GM21447 (cell line): ENCODE measurements around the gene ZHX3.

ENCODE experiments used
- ATAC-seq: cut with Tn5 transposase; IDR thresholded peaks from one replicate; pipeline ENCODE4 v1.9.1; 2021; ENCODE audit not compliant: unreplicated experiment

Gene ZHX3

DNA sequence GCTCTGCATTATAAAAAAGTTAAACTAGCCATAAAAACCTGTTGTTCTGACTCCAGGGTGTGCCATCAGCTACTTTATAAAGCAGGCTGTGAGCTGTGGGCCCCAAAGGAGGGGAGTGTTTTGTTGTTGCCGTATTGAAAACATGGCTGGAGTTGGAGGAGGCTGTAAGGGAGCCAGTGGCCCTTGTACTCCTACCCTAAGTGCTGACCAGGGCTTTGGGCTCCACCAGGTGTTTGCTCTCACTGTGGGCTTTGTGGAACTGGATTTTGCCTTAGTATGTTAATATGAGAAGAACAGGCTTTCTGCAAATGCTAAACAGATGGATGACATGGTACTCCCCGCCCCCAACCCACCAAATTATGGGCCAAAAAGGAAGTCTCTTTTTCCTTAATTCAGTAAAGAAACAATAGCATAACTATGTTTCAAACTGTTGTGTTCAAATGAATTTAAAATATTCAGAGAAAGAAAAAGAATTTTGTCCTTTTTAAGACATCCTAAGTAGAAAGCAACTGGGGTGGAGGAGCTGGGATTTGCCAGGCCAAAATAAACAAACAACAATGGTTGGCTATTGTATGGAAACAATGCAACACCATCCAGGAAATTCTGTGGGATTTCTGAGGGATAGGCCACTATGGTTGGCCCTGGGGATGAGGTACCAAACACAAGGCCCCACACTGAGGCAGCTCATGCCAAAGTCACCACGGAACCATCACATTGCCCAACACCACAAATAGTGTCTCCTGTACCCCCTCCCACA lies 116.9 kb downstream of the ZHX3 start:
- no peak for ATAC-seq

DNA sequence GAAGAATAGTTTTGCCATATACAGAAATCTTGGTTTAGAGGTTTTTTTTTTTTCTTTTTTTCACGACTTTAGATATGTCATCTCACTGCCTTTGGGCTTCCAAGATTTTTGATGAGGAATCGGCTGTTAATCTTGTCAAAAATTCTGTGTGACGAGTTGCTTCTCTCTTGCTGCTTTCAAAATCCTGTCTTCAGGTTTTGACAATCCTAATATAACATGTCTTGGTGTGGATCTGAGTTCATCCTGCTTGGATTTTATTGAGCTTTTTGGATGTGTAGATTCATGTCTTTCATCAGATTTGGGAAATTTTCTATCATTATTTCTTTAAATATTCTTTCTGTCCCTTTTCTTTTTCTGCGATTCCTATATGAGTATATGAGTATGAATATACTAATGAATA lies 119.1 kb downstream of the ZHX3 start:
- ATAC-seq, result no peak

DNA sequence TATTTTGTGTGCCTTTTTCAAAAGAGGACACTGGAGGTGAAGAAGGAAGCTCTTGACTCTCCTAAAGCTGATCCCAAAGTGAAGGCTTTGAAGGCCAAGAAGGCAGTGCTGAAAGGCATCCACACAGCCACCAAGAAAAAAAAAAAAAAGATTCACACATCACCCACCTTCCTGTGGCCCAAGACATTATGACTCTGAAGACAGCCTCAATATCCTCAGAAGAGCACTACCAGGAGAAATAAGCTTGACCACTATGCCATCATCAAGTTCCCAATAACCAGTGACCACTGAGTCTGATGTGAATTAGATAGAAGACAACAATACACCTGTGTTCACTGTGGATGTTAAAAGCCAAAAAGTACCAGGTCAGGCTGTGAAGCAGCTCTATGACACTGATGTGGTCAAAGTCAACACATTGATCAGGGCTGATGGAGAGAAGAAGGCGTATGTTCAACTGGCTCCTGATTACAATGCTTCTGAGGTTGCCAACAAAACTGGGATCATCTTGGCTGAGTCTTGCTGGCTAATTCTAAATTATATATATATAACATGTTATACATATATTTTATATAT lies 120.8 kb downstream of the ZHX3 start:
- no peak for ATAC-seq

DNA sequence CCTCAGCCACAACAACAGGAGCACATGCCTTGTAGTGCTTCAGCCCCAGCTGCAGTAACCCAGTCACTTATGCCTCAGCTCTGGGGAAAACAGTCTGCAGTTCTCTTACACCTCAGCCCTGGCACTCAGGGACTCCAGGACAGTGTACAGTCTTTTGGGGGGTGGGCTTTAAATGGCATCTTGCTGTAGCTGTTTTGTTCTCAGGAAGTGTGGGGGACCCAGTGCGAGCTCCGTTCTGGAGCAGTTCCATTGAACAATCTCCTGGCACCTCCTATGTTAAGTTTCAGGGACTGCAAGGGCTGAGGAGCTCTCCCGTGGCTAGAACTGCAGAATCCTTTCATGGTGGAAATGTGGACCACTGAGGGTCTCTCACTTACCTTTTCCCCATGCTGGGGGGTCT lies 125.0 kb downstream of the ZHX3 start:
- no peak for ATAC-seq

DNA sequence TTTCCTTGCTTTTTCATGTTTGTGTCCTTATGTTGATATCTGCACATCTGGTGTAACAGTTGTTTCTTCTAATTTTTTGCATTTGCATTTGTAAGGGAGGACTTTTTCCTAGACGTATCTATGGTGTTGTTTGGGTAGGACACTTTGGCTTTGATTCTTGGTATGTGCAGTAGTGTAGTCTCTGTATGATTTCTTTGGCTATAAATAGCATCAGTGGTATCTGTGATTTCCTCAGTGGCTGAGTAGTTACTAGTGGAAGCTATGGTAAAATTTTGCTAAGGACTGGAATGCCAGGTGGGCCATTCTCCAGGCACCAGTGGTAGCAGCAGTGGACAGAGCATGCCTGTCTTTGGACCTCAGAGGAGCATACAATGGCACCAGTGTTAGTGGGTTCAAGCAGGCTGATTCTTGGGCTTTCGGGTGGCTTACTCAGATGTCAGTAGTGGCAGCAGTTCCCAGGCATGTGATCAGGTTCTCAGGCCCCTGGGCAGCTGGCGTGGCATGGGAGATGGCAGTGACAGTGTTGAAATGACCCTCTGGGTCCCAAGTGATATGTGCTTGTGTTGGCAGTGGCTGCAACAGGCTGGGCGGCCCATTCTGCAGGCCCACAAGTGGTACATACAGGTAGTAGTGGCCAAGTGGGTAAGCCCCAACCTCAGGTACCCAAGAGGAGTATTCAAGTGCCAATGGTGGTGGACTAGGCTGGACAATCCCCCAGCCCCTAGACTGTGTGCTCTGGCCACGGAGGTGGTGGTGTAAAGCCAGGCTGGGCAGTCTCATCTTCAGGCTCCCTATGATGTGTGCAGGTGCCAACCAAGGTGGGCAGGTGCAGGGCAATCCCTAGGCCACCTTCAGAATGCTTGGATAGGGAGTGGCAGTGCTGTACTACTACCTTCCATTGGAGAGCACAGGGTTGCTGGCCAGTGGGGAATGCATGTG lies 125.7 kb downstream of the ZHX3 start:
- no peak for ATAC-seq

DNA sequence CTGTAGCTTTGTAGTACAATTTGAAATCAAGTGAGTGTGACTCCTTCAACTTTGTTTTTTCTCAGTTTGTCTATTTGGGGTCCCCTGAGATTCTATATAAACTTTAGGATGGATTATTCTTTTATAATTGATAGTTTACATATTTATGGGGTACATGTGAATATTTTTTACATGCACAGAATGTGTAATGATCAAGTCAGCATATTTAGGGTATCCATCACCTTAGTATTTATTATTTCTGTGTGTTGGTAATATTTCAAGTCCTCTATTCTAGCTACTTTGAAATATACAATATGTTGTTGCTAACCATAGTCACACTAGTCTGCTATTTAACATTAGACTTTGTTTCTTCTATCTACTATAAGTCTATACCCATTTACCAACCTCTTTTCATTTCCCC lies 129.9 kb downstream of the ZHX3 start:
- ATAC-seq, result no peak

DNA sequence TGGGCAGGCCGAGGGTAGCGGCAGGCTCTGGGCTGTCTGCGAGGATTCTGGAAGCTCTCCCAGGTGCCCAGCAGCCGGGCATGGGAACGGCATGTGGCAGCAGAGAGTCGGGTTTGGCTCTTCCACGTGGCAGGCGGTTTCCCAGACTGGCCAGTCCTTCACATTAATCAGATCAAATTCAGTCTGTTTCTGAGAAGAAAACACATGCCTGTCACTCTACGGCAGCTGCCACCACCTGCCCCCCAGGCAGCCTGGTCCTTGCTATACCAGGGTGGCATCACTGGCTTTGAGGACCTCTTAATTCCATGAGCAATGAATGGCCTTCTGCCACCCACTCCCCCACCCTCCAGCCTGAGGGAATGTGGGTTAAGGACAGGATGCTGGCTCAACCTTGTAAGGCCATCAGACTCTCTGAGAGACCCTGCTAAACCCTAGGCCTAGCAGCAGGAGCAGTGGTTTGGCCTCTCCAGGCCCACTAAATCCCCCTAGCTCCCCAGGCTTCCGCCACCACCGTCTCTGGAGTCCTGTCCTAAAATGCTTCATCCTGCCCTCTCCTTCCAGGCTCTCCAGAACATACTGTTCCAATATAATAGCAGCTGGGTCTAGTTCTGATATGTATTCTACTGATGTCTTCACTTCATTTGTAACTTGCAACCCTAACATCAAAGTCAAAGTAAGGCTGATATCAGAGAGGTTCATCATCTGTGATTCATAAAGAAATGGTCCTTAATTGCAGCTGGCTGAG lies 132.3 kb downstream of the ZHX3 start:
- ATAC-seq, result no peak

DNA sequence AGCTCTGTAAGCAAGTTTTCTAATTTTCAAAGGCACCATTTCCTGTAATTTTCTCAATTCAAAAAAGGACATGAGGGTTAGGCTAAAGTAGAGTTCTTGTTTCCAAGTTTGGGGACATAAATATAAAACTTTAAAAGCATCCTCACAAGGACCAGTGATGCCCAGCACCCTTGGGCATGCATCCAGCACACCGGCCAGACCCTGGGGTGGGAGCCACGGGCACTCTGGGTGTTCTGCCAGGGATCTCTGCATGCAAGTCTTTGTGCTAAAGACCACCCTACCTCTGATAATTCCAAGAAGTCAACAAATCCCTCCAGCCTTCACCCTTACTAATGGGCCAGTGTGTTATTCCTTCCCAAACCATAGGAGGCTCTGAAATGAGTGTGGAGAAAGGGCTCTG lies 133.7 kb downstream of the ZHX3 start:
- no peak for ATAC-seq

DNA sequence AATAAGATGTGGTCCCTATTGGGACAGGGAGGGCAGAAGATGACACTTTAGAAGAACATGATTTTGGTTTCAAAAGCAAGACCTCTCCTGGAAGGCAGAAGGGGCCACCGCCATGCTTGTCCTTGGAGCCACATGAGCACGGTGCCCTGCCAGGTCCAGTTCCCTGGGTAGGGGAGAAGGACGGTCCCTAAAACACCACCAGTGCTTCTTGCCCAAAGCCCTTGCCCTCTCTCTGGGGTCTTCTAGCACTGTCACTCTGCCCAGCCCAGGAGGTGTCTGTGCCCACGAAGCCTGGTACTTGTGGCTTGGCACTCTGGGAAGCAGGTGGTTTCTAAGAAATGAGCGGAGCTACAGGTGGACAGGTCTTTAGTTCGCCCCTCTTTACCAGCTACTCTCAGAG lies 134.1 kb downstream of the ZHX3 start:
- no peak for ATAC-seq

DNA sequence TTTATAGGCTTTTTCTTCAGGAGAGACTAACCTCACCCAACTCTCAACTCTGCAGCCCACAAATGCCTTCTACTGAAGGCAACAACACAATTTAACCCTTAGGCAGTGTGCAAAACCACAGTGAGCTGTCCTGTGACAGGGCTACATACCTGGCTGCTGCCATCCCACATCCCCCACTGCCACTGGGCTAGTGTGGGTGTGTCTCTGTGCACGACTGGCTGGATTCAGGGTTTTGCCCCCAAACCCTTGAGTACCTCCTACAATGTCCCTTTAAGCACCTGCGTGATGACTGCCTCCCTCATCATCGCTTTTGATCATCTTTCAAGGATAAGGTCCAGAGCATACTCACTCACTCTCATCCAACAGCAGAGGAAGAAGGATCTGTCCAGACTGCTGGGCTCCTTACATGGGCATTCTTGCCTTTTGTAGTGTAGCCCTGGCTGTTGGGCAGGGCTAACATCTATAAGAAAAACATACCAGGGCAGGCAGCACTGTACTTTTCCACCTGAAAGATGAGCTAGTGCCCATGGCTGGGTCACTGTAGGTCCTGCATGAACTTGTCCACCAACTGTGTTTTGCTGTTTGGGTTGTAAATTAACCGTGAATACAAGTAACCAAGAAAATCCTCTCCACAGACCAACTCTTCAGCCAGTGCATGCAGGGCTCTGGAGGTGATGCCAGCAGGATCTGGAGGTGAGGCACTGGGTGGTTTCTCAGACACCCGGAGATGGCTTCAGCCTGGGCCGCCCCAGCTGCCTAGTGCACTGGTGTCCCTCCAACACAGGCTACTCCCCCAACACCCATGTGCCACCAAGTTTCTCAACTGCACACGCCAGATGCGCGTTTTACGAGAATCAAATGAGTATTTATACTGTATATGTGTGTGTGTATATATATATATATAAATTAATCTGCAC lies 135.0 kb downstream of the ZHX3 start:
- no peak for ATAC-seq

DNA sequence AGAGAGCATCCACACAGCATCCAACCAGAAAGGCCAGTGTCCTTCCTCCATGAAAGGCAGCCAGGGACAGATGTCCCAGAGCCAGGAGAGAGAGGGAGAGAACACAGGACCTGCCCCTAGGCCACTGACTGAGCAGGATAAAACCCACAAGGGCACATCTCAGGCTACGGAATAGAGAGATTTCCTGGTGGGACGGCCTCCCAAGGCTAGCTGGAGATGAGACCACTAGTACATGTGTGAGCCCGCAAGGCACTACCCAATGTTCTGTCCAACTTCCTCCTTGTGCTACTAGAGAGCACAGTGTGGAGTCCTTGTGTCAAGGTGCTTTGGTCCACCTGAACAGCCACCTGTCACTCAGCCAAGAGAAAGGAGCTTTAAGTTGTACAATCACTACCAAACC lies 136.0 kb downstream of the ZHX3 start:
- ATAC-seq, result no peak

DNA sequence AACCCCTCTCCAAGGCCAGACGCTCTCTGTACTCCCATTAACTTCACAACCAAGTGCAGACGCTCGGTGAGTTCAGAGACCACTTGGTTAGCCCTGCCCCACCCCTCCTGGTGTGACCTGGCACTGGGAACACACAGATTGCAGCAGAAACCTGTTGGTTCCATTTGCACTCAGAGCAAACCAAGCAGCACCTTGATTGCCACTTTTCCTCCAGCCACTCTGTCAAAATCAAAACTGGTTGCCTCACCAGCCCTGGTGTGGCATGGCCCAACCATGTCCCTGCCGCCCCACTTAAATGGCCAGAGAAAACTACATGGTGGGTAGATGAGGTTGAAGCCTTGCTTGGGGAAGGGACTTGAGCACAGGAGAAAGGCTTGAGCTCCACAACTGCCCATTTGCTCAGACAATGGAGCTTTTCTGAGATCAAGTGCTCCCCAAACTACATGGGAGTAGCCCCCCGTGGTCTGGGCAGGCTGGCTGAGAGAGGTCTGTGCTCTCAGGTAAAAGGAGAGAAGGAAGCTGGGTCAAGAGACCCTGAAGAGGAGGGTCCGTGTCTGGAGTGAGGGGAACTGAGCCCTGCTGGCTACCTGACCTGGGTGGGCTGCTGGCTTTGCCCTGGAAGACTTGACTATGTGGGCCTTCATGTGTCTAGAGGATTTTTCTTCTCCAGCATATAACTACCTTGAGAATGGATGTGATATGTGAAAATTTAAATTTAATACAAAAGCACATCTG lies 136.8 kb downstream of the ZHX3 start:
- no peak for ATAC-seq

DNA sequence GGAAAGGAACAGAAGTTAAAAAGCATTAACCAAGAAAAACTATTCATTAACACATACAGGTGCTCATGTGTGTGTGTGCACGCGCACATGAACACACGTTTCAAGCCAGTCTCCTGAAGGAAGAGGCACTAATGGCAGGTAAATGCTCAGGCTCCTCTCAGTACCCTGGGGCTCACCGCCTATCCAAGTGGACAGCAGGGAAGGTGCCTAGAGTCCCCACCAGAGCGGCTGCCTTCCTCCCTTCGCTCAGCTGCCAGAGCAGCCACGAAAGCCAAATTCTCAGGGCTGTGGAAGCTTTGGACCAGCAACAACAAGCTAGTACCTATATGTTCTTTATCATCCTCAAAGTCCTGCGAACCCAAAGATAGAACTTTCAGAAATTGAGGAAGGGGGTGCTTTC lies 137.6 kb downstream of the ZHX3 start:
- no peak for ATAC-seq

DNA sequence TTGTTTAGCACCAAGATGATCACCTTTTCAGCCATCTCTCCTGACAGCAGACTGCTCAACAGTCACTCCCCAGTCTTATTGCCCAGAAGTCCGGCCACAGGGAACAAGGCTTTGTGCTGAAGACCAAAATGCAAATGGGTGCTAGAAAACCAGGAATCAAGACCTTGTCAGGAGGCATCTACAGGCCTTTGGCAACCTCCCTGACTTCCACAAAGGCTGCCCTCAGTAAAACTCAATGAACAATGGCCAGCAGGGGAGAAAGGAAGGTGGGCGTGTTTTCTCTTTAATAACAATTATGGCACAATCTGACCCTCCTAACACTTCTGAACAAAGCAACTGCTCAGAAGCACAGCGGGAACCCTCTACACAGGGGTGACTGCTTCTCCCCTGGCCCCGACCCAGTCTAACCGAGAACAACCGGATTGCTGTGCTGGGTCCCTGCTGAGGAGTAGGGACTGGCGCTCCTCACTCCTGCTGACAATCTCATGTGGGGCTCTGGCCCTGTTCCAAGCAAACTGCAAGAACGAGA lies 138.6 kb downstream of the ZHX3 start:
- no peak for ATAC-seq

DNA sequence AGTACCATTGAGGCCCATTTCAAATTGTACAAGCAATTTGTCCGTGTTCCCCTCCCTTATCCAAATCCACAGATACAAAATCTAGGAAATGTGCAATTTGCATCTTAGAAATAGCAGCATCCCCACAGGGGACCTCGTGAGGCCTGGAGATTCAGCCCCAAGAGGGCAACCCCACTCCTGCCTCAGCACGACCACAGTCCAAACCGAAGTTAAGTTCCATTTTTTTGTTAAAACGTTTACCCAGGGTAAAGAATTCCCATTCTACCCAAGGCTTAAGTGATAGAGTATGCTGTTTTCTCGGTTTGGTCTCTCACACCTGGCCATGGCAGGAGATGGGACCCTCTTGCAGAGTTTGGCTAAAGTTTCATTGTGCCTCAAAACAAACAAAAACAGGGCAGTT lies 139.0 kb downstream of the ZHX3 start:
- ATAC-seq, result no peak

DNA sequence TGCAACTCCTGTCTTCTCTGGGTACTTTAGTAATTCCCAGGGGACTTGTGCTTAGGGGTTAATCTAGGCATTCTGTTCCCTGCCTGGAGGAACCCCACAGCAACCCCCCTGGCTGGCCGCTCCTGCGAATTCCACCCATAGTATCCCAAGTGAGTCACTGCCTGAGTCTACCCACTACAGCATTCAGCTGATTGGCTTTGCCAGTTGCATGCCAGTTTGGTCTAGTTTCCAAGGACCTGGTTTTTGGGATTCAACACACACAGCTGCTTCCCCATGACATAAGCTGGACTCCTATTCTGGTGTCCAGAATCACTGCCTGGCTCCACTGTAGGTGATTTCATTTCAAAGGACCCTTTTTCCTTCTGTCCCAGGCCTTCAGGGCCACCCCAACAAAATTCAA lies 139.9 kb downstream of the ZHX3 start:
- ATAC-seq, result no peak

DNA sequence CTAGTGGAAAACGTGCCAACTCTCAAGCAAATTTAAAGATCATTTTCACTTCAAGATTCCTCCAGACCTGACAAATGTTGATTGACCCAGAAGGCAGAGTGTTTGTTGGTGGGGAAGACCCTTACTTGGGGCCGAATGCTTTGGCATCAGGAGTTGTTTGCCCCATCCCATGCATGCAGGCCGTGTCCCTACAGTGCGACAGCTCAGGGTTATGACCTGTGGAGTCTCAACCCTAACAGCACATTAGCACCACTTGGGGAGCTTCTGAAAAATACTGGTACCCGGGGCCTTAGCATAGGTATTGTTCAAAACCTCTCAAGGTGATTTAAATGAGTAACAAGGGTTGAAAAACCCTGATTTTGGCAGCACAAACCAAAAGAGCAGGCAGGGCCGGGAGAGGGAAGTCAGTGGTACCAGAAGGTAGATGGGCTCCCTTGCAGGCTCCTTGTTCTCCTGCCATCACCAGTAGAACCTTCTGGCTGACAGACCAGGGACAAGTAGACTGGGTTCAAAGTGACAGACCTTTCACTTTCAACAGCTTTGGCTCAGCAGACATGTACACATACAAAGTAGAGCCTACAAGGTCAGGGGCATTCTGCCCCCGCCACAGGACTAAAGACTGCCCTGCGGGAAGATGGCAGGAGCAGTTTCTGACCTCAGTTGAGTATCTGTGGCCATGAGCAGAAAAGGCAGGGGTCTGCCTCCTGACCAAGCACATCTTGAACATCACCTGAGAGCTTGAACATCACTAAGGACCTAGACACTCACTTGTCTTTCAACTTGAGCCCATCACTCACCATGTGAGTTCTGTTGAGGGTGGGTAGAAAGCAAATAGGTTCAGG lies 140.6 kb downstream of the ZHX3 start:
- no peak for ATAC-seq

DNA sequence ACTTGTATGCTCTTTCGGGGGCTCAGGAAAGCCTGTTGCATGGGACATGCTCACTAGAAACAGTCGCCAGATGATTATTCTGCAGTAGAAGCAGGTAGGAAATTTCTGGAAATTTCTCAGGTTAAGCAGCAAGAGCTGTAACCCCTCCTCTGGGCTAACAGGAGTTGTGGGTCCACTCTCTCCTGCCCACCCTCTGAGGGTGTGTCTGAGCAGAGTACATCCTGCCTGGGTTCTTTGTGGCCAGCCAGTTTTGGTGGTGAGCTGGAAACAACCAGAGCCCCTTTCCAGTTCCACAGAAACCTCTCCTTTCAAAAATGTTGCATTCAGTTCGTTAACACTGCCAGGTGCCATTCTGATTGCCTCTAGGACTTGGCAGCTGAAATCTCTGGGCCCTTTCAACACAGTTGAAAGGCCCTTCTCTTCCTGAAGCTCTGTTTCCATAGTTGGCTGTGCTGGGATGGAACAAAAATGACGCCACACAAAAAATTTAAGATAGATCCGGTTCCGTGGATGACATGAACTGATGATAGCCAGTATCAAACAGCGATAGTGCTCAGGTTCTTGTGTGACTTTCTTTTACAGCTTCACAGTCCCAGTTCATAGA lies 141.7 kb downstream of the ZHX3 start:
- no peak for ATAC-seq
